ENCODE data around the gene CLCN7. TPM values are rescaled to one million over a fixed set of nuclear protein-coding genes. Genes with fewer than 3 reads are reported as not detected.

Gene CLCN7
- total RNA-seq, 1 donor from 2014 or later: 36.6 TPM

GRCh38 chr16:1518626-1519135, 43.9 kb upstream of the CLCN7 start:
- peak; percentile 36 for FAIRE-seq

DNA sequence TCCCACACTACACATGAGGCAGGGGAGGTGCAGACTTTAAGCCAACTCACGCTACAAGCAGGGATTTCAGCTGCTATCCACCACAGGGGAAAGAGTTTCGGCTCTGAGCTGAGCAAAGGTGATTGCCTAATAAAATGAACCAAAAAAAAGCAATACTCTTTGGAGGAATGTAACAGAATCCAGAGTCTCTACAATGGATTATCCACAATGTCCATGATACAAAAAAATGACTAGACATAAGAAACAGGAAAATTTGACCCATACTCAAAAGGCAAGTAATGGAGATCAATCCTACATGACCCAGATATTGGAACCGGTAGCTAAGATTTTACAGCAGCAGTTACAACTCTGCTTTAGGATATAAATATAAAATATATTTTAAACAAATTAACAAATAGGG, 39.7 kb upstream of the CLCN7 start:
- no peaks in the 10 kb centered on the region for H3K27me3 ChIP-seq (ENCODE audit: control insufficient read depth, insufficient read depth, low read length)
- DNase-seq (ENCODE audit: low read depth) (no peak), FAIRE-seq (no peak)
- H3K36me3 ChIP-seq (ENCODE audit: control insufficient read depth, insufficient read depth, low read length): peaks cover 3% of the 10 kb centered on the region
- TF ChIP-seq, protein P1, sequence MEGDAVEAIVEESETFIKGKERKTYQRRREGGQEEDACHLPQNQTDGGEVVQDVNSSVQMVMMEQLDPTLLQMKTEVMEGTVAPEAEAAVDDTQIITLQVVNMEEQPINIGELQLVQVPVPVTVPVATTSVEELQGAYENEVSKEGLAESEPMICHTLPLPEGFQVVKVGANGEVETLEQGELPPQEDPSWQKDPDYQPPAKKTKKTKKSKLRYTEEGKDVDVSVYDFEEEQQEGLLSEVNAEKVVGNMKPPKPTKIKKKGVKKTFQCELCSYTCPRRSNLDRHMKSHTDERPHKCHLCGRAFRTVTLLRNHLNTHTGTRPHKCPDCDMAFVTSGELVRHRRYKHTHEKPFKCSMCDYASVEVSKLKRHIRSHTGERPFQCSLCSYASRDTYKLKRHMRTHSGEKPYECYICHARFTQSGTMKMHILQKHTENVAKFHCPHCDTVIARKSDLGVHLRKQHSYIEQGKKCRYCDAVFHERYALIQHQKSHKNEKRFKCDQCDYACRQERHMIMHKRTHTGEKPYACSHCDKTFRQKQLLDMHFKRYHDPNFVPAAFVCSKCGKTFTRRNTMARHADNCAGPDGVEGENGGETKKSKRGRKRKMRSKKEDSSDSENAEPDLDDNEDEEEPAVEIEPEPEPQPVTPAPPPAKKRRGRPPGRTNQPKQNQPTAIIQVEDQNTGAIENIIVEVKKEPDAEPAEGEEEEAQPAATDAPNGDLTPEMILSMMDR (IDR thresholded peaks at IDR 0.05; ENCODE audit: insufficient read depth, low read length, severe bottlenecking): no peak
- H3K4me3 ChIP-seq (ENCODE audit: low read depth, low read length): no peak overlapping the region

More at GRCh38 chr16:1518626-1519135, 43.9 kb upstream of the CLCN7 start:
- DNase-seq (ENCODE audit: low read depth): no peak
- H3K27me3 ChIP-seq (ENCODE audit: control insufficient read depth, insufficient read depth, low read length): no peaks in the 10 kb centered on the region
- TF ChIP-seq, protein P1 (IDR thresholded peaks at IDR 0.05; ENCODE audit: insufficient read depth, low read length, severe bottlenecking): no peak
- no peak overlapping the region for H3K4me3 ChIP-seq (ENCODE audit: low read depth, low read length)
- no peaks in the 10 kb centered on the region for H3K36me3 ChIP-seq (ENCODE audit: control insufficient read depth, insufficient read depth, low read length)

DNA sequence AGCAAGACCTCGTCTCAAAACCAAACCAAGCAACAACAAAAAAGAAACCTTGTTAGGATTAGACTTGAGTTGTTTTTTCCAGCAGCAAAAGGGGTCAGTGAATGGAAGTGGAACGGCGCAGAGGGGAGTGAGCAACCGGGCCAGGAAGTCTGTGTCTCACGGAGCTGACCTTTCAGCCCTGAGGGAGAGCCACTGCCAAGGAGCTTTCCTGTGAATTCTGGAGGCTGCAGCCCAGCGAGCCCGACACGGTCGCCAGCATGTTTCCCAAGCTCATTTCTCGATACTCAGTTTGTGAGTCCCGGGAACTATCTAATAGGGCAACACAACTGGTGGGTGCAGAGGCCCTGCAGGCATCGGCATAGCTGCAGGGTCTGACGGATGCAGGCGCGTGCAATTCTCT, 37.9 kb upstream of the CLCN7 start:
- TF ChIP-seq, protein P1 (IDR thresholded peaks at IDR 0.05; ENCODE audit: insufficient read depth, low read length, severe bottlenecking): no peak
- Histone ChIP-seq H3K36me3 (ENCODE audit: control insufficient read depth, insufficient read depth, low read length) (peaks cover 4% of the 10 kb centered on the region), H3K4me3 (ENCODE audit: low read depth, low read length) (no peak overlapping the region), H3K27me3 (ENCODE audit: control insufficient read depth, insufficient read depth, low read length) (no peaks in the 10 kb centered on the region)
- no peak for FAIRE-seq
- no peak for DNase-seq (ENCODE audit: low read depth)

DNA sequence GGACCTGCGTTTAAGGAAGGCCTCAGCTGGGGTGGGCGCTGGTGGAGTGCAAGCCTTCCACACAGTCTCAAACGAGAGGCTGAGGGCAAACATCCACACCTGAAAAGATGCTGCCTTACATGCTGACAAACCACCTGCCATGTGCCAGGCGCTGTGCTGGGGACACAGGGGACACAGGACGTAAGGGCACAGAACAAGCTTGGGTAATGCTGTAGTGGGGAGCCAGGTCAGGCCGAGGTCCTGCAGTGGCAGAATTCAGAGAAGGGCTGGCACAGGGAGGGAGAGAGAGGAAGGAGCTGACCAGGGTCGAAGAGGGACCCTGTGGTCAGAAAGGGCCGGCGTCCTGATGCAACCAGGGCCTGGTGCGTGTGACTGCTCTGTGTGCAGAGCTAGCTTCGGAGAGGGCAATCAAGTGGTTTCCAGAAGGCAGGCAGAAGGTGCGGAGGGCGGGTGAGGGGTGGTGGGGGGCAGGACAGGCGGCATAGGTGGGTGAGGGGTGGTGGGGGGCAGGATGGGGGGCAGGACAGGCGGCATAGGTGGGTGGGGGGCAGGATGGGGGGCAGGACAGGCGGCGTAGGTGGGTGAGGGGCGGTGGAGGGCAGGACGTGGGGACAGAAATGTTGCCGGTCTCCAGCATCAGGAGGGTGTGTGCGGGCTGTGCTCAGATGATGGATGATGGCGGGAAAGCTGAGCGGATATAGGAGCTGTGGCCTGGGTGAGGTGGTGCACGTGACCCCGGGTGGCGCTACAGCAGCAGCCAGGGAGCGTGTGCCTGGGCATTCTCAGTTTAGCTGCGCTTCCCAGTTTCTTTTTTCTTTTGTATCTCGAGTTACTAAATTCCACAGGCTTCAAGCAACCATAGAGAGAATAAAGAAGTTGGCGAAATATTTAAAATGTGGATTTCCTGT, 37.1 kb upstream of the CLCN7 start:
- TF ChIP-seq, protein P1 (IDR thresholded peaks at IDR 0.05; ENCODE audit: insufficient read depth, low read length, severe bottlenecking): no peak
- no peak overlapping the region for H3K4me3 ChIP-seq (ENCODE audit: low read depth, low read length)
- no peak for DNase-seq (ENCODE audit: low read depth)
- no peak for FAIRE-seq
- H3K36me3 ChIP-seq (ENCODE audit: control insufficient read depth, insufficient read depth, low read length): peaks cover 4% of the 10 kb centered on the region
- no peaks in the 10 kb centered on the region for H3K27me3 ChIP-seq (ENCODE audit: control insufficient read depth, insufficient read depth, low read length)

DNA sequence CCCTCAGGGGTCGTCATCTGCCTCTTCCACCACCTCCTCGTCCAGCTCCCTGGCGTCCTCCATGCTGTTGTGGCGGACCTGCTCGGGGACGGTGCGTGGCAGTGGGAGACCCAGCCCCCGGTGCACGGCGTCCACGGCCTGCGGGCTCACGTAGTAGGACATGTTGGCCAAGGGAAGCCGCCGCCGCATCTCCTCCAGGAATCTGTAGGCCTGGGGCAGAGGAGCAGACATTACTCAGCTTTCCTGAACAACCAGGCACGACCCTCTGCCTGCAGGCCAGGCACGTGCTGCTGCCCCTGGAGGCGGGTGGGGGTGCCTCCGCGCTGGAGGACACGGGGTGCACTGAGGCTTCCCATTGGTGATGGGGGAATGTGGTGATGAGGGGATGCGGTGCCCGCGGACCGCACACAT, 36.1 kb upstream of the CLCN7 start:
- Histone ChIP-seq H3K36me3 (ENCODE audit: control insufficient read depth, insufficient read depth, low read length) (peaks cover 6% of the 10 kb centered on the region), H3K27me3 (ENCODE audit: control insufficient read depth, insufficient read depth, low read length) (no peaks in the 10 kb centered on the region), H3K4me3 (ENCODE audit: low read depth, low read length) (no peak overlapping the region)
- DNase-seq (ENCODE audit: low read depth): no peak
- TF ChIP-seq, protein P1 (IDR thresholded peaks at IDR 0.05; ENCODE audit: insufficient read depth, low read length, severe bottlenecking): no peak
- FAIRE-seq: no peak
